Natural killer cell (primary cell): Measurements from ENCODE around the gene EEFSEC. TPM values are rescaled to one million over a fixed set of nuclear protein-coding genes. Genes with fewer than 3 reads are reported as not detected.

Experiments used
- ATAC-seq, 3 donors: fragments of 150-1000 bp in 2 of 3; fragments of 200-7000 bp in 1 of 3; cut with Tn5 transposase; 1 replicate in 1 of 3; 2 replicates in 2 of 3; pipeline ENCODE4 v1.10.0; 2021; ENCODE audit warnings: mild to moderate bottlenecking in 2 of 3, moderate library complexity in 2 of 3
- DNase-seq, 2 donors: peaks; one replicate each; pipeline versions ENCODE4 v3.0.0 to v3.0.0-alpha.2; 2013 to 2021; ENCODE audit warnings: mixed read lengths in 1 of 2
- H3K27ac ChIP-seq: one replicate; pipeline ENCODE4 v1.5.1; 2013; ENCODE audit warnings: mild to moderate bottlenecking, low read length
- H3K27me3 ChIP-seq: one replicate; pipeline ENCODE4 v1.6.1; 2013; ENCODE audit warnings: low read length; ENCODE audit not compliant: control insufficient read depth, insufficient read depth
- H3K36me3 ChIP-seq: one replicate; pipeline ENCODE4 v1.6.1; 2013; ENCODE audit warnings: low read length; ENCODE audit not compliant: control insufficient read depth, insufficient read depth
- H3K4me1 ChIP-seq: one replicate; pipeline ENCODE4 v1.6.1; 2013; ENCODE audit warnings: low read length; ENCODE audit not compliant: control insufficient read depth, insufficient read depth
- H3K4me3 ChIP-seq: one replicate; pipeline ENCODE4 v1.5.1; 2013; ENCODE audit warnings: low read length
- H3K9me3 ChIP-seq: one replicate; pipeline ENCODE4 v1.6.1; 2013; ENCODE audit warnings: low read length; ENCODE audit not compliant: control insufficient read depth, insufficient read depth
- H3K27ac Mint-ChIP-seq, 2 donors: one replicate each; pipeline ENCODE4 v1.8.0; 2022; ENCODE audit warnings: mild to moderate bottlenecking in 2 of 2, mixed read lengths in 2 of 2, moderate library complexity in 1 of 2
- H3K27me3 Mint-ChIP-seq, 2 donors: one replicate each; pipeline ENCODE4 v1.8.0; 2022; ENCODE audit warnings: low read depth in 2 of 2, mixed read lengths in 2 of 2
- H3K36me3 Mint-ChIP-seq: one replicate; pipeline ENCODE4 v1.8.0; 2022; ENCODE audit warnings: mixed read lengths
- H3K4me1 Mint-ChIP-seq, 2 donors: one replicate each; pipeline ENCODE4 v1.8.0; 2022; ENCODE audit warnings: mixed read lengths in 2 of 2
- H3K4me3 Mint-ChIP-seq: one replicate; pipeline ENCODE4 v1.8.0; 2022; ENCODE audit warnings: mild to moderate bottlenecking, moderate library complexity, mixed read lengths
- H3K9me3 Mint-ChIP-seq, 2 donors: one replicate each; pipeline ENCODE4 v1.8.0; 2022; ENCODE audit warnings: mixed read lengths in 2 of 2
- whole genome bisulfite sequencing: methylation state at CpG from one replicate; pipeline ENCODE4 v1.1.7; 2013; ENCODE audit warnings: missing lambda C conversion rate; ENCODE audit not compliant: insufficient coverage; 5-methylcytosine and 5-hydroxymethylcytosine counted together
- intact Hi-C: fragments of 100-400 bp; cut with micrococcal nuclease; formaldehyde crosslinking; loops from one replicate; pipeline ENCODE4 v1.14.2; 2022
- total RNA-seq, 4 donors: library from RNA; stranded (reverse); fragments of 120-200 nt in 1 of 4; gene quantifications; one replicate each; pipeline versions ENCODE4 v1.2.3 to v1.2.4, GENCODE V29; 2013 to 2022
- TF ChIP-seq, protein P1 (sequence below): fragments of 200-600 bp; IDR thresholded peaks from one replicate; pipeline ENCODE4 v1.8.0; 2022; ENCODE audit warnings: antibody characterized with exemption

Gene EEFSEC
- total RNA-seq, 3 donors from 2014 or later (not counting 1 experiment from before 2014, with no cell fraction given): 16.7 to 18.9 (median 17.6) TPM

DNA sequence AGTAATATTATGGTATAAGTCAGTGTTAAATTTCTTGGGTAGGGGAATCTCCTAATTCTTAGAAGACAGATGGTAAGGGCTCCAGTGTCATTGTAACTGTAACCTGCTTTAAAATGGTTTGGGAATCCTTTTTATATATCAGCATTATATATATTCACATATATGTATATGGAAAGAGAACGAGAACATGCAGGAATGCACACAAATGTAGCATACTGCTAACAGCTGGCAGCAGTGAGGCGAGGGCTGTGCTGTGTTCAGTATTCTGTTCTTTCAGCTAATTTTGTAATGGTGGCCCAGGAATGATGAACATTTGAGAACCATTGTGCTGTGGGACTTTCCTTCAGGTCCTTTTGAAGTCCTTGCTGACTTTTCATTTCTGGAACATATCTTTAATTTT lies 60.8 kb downstream of the EEFSEC start:
- WGBS: 100% methylated on average over 1 of the region's 2 CpGs
- Histone ChIP-seq H3K27me3 (no peaks in the 10 kb centered on the region), H3K27ac (no peak overlapping the region), H3K9me3 (no peaks in the 10 kb centered on the region), H3K4me3 (no peak overlapping the region), H3K36me3 (no peaks in the 10 kb centered on the region), H3K4me1 (no peaks in the 10 kb centered on the region)
- TF ChIP-seq, protein P1, sequence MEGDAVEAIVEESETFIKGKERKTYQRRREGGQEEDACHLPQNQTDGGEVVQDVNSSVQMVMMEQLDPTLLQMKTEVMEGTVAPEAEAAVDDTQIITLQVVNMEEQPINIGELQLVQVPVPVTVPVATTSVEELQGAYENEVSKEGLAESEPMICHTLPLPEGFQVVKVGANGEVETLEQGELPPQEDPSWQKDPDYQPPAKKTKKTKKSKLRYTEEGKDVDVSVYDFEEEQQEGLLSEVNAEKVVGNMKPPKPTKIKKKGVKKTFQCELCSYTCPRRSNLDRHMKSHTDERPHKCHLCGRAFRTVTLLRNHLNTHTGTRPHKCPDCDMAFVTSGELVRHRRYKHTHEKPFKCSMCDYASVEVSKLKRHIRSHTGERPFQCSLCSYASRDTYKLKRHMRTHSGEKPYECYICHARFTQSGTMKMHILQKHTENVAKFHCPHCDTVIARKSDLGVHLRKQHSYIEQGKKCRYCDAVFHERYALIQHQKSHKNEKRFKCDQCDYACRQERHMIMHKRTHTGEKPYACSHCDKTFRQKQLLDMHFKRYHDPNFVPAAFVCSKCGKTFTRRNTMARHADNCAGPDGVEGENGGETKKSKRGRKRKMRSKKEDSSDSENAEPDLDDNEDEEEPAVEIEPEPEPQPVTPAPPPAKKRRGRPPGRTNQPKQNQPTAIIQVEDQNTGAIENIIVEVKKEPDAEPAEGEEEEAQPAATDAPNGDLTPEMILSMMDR: no peak
- Mint-ChIP-seq H3K9me3 (no peaks in the 10 kb centered on the region), H3K4me1 (peaks cover 21 to 22% of the 10 kb centered on the region in 2 donors), H3K27me3 (no peaks in the 10 kb centered on the region), H3K4me3 (no peak overlapping the region), H3K27ac (no peak overlapping the region), H3K36me3 (no peaks in the 10 kb centered on the region)
- DNase-seq (no peak), ATAC-seq (no peak)
- intact Hi-C loops: no loop called here

DNA sequence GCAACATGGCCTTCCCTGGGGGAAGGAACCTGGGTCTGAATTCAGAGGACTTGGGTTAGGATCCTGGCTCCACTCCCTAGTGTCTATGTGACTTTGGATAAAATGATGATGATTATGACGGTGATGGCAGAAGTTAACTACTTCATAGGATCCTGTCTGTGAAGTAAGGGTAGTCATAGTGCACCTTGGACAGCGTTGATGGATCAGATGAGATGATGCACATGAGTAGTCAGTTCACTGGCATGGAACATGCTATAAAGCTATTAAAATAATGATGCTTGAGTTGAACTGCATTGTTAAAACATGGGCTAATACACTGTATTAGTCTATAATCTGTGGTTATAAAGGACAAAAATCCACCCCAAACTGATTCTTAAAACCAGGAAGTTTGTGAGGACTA lies 62.0 kb downstream of the EEFSEC start:
- Mint-ChIP-seq H3K27me3 (no peaks in the 10 kb centered on the region), H3K9me3 (no peaks in the 10 kb centered on the region), H3K27ac (no peak overlapping the region), H3K4me3 (no peak overlapping the region), H3K4me1 (peaks cover 12 to 23% of the 10 kb centered on the region in 2 donors), H3K36me3 (no peaks in the 10 kb centered on the region)
- H3K36me3 ChIP-seq: no peaks in the 10 kb centered on the region
- ATAC-seq (no peak), DNase-seq (no peak)
- H3K4me1 ChIP-seq: no peaks in the 10 kb centered on the region
- TF ChIP-seq, protein P1: no peak
- H3K27me3 ChIP-seq: no peaks in the 10 kb centered on the region
- H3K9me3 ChIP-seq: no peaks in the 10 kb centered on the region
- no peak overlapping the region for H3K27ac ChIP-seq
- H3K4me3 ChIP-seq: no peak overlapping the region
- intact Hi-C loops: no loop called here
- 96% methylated on average over 2 of the region's 2 CpGs for WGBS

DNA sequence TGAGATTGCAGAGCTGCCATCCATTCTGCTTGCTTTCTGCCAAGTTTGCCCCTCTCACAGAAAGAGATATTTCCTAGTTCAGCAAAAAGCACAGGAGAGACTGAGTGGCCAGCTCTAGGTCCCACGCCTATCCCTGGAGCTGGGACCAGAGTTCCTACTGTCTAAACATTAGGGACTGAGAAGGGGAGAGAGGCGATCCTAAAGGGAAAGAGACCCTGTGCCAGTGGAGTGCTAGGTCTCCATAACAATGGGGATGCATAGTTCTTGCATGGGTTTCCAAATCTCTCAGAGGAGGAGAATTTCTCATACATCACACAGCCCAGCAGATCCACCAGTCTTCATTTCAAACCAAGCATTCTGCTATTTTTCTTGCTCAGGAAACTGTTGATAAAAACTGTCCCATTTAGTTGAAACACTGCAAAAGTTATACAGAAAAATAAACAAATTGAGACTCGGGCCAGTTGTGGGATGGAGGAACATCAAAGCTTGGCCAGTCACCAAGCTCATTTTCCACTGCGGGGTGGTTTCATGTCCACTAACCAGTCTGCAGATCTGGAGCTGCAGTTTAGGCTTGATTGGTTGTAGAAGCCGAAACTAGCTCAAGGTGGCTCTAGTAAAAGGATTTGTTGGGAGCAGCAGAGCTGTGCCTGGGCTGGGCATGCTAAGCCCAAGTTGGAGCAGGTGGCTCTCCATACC lies 62.7 kb downstream of the EEFSEC start:
- H3K36me3 Mint-ChIP-seq: peaks cover 3% of the 10 kb centered on the region
- Histone ChIP-seq H3K4me3 (no peak overlapping the region), H3K4me1 (no peaks in the 10 kb centered on the region), H3K27me3 (no peaks in the 10 kb centered on the region), H3K9me3 (no peaks in the 10 kb centered on the region), H3K27ac (no peak overlapping the region), H3K36me3 (no peaks in the 10 kb centered on the region)
- intact Hi-C loops: no loop called here
- H3K4me3 Mint-ChIP-seq: no peak overlapping the region
- no peaks in the 10 kb centered on the region for H3K27me3 Mint-ChIP-seq
- no peaks in the 10 kb centered on the region for H3K9me3 Mint-ChIP-seq
- TF ChIP-seq, protein P1: no peak
- H3K27ac Mint-ChIP-seq: no peak overlapping the region
- ATAC-seq (no peak), DNase-seq (no peak)
- H3K4me1 Mint-ChIP-seq: peaks cover 12 to 28% of the 10 kb centered on the region in 2 donors
- 89% methylated on average over 4 of the region's 5 CpGs for WGBS
